ENCODE measurements around the gene NUP107. TPM values are rescaled to one million over a fixed set of nuclear protein-coding genes. Genes with fewer than 3 reads are reported as not detected.

The NUP107 gene
- total RNA-seq, 3 donors from 2014 or later = 27.7 to 39.6 (median 32.3) TPM

- DNase-seq = no peak
These were observed 81.7 kb downstream of the NUP107 start for GRCh38 chr12:68768431-68768939.

GRCh38 chr12:68769941-68770340 lies 83.2 kb downstream of the NUP107 start:
- no peaks in the 10 kb centered on the region for H3K36me3 ChIP-seq (ENCODE audit: low read depth)
- no peak for DNase-seq
- no peak overlapping the region for H3K4me3 ChIP-seq
- no peaks in the 10 kb centered on the region for H3K9me3 ChIP-seq
- intact Hi-C loops (cut with DNase I, micrococcal nuclease) = no loop called here
- no peaks in the 10 kb centered on the region for H3K4me1 ChIP-seq (ENCODE audit: low read depth)
- no peak for ATAC-seq
- no peak for TF ChIP-seq CTCF (IDR thresholded peaks at IDR 0.05)

More at GRCh38 chr12:68768431-68768939, 81.7 kb downstream of the NUP107 start:
- H3K36me3 ChIP-seq (ENCODE audit: low read depth) = no peaks in the 10 kb centered on the region
- no peaks in the 10 kb centered on the region for H3K9me3 ChIP-seq
- intact Hi-C loops (cut with DNase I, micrococcal nuclease) = no loop called here
- no peak for ATAC-seq
- no peak for TF ChIP-seq CTCF (IDR thresholded peaks at IDR 0.05)
- H3K4me1 ChIP-seq (ENCODE audit: low read depth) = no peaks in the 10 kb centered on the region
- H3K4me3 ChIP-seq = no peak overlapping the region

GRCh38 chr12:68771223-68771925 lies 84.6 kb downstream of the NUP107 start:
- DNase-seq (no peak), ATAC-seq (no peak)

GRCh38 chr12:68772714-68773113 lies 85.9 kb downstream of the NUP107 start:
- H3K4me3 ChIP-seq = no peak overlapping the region
- no peak for DNase-seq
- intact Hi-C loops (cut with DNase I, micrococcal nuclease) = no loop called here

More at GRCh38 chr12:68771223-68771925, 84.6 kb downstream of the NUP107 start:
- H3K36me3 ChIP-seq (ENCODE audit: low read depth) = no peaks in the 10 kb centered on the region
- H3K9me3 ChIP-seq = no peaks in the 10 kb centered on the region
- TF ChIP-seq CTCF (IDR thresholded peaks at IDR 0.05) = no peak
- intact Hi-C loops (cut with DNase I, micrococcal nuclease) = no loop called here
- H3K4me3 ChIP-seq = no peak overlapping the region
- no peaks in the 10 kb centered on the region for H3K4me1 ChIP-seq (ENCODE audit: low read depth)

GRCh38 chr12:68773582-68773981 lies 86.8 kb downstream of the NUP107 start:
- TF ChIP-seq CTCF (IDR thresholded peaks at IDR 0.05) = no peak
- DNase-seq = no peak
- intact Hi-C loops (cut with DNase I, micrococcal nuclease) = no loop called here
- no peaks in the 10 kb centered on the region for H3K36me3 ChIP-seq (ENCODE audit: low read depth)
- no peak for ATAC-seq
- H3K4me1 ChIP-seq (ENCODE audit: low read depth) = no peaks in the 10 kb centered on the region
- no peaks in the 10 kb centered on the region for H3K9me3 ChIP-seq
- no peak overlapping the region for H3K4me3 ChIP-seq

More at GRCh38 chr12:68772714-68773113, 85.9 kb downstream of the NUP107 start:
- Histone ChIP-seq H3K36me3 (ENCODE audit: low read depth) (no peaks in the 10 kb centered on the region), H3K9me3 (no peaks in the 10 kb centered on the region), H3K4me1 (ENCODE audit: low read depth) (no peaks in the 10 kb centered on the region)
- no peak for ATAC-seq
- no peak for TF ChIP-seq CTCF (IDR thresholded peaks at IDR 0.05)
